Fibroblast of mammary gland (primary cell): ENCODE measurements around the gene NCL.

Experiments used
- DNase-seq: peaks from one replicate; pipeline ENCODE4 v3.0.0-alpha.2; 2010; ENCODE audit warnings: low read depth
- H3K4me3 ChIP-seq: 2 replicates; pipeline ENCODE4 v1.5.1; 2011; ENCODE audit warnings: low read depth, mild to moderate bottlenecking, low read length, moderate library complexity; ENCODE audit not compliant: control insufficient read depth
- CTCF ChIP-seq: conservative IDR thresholded peaks from 2 replicates; pipeline ENCODE4 v1.5.1; 2011; ENCODE audit warnings: low read depth, low read length, inconsistent platforms; ENCODE audit not compliant: control insufficient read depth, insufficient read depth

NCL gene

GRCh38 chr2:231482806-231483391, 18.6 kb upstream of the NCL start:
- peak; percentile 62 for TF ChIP-seq CTCF
- DNase-seq, result peak; percentile 52
- H3K4me3 ChIP-seq, result peak overlapping the region; percentile 39

GRCh38 chr2:231480781-231481180, 16.5 kb upstream of the NCL start:
- TF ChIP-seq CTCF, result no peak
- DNase-seq, result no peak
- no peak overlapping the region for H3K4me3 ChIP-seq

GRCh38 chr2:231479455-231479854, 15.2 kb upstream of the NCL start:
- no peak for TF ChIP-seq CTCF
- DNase-seq, result no peak
- no peak overlapping the region for H3K4me3 ChIP-seq

GRCh38 chr2:231476920-231477319, 12.6 kb upstream of the NCL start:
- DNase-seq, result no peak
- no peak overlapping the region for H3K4me3 ChIP-seq
- no peak for TF ChIP-seq CTCF

GRCh38 chr2:231475965-231476364, 11.7 kb upstream of the NCL start:
- no peak for TF ChIP-seq CTCF
- no peak for DNase-seq
- H3K4me3 ChIP-seq, result no peak overlapping the region

GRCh38 chr2:231472816-231473215, 8.5 kb upstream of the NCL start:
- no peak for TF ChIP-seq CTCF
- DNase-seq, result no peak
- H3K4me3 ChIP-seq, result no peak overlapping the region
